GM18511 (cell line): ENCODE measurements around the gene BACE1-AS.

Experiments used
- ATAC-seq: cut with Tn5 transposase; IDR thresholded peaks from one replicate; pipeline ENCODE4 v1.9.1; 2021; ENCODE audit warnings: mild to moderate bottlenecking, moderate library complexity; ENCODE audit not compliant: unreplicated experiment

Gene BACE1-AS

DNA sequence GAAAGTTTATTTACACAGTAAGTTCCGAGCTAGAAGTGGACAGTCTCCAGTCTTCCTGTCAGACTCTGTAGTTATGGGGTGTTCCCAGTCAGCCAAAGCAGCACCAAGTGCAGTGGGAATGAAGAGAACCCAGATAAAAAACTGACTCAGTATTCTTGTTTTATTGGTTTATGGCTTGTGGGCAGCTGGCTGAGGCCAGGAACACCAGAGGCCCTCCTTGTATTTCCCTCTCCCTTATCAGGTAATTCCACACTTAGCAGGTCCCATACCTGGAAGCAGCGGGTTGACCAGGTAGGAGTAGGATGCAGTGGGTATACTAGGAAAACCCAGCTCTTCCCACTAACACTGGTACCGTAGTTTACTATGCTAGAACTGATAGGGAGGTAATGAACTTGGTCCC lies 3.5 kb upstream of the BACE1-AS start:
- ATAC-seq = no peak

DNA sequence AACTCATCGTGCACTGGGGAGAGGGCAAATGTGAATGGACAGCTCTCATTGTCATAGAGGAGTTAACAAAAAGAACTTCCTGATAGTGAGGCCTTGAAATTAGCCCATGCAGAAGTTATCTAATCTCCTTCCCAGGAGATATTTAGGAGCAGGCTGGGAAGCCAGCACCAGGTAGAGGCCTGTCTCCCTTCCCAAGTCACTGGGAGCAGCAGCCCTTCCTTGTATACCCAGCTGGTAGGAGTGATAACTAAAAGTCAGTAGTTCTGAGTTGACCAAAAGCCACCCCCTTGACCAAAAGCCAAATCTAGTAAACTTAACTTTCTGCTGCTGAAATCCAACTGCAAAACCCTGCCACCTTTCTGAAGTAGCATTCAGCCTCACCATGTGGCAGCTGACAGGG lies 1.4 kb upstream of the BACE1-AS start:
- ATAC-seq = no peak

DNA sequence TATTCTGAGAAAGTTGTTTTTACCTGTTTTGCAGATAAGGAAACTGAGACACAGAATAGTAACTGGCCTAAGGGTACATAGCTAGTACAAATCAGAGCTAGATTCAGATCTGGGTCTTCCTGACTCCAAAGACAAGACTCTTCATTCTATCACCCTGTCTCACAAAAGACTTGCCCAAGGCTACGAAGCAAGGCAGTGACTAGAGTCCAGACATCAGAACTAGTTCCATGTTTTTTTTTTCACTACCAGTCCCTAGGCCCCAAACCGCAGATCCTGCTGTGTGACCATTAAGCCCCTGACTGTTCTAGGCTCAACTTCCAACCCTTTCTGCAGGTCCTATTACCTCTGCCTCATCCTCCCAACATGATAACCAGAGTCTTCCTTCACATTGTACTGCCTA lies 1.5 kb downstream of the BACE1-AS start:
- ATAC-seq = no peak

DNA sequence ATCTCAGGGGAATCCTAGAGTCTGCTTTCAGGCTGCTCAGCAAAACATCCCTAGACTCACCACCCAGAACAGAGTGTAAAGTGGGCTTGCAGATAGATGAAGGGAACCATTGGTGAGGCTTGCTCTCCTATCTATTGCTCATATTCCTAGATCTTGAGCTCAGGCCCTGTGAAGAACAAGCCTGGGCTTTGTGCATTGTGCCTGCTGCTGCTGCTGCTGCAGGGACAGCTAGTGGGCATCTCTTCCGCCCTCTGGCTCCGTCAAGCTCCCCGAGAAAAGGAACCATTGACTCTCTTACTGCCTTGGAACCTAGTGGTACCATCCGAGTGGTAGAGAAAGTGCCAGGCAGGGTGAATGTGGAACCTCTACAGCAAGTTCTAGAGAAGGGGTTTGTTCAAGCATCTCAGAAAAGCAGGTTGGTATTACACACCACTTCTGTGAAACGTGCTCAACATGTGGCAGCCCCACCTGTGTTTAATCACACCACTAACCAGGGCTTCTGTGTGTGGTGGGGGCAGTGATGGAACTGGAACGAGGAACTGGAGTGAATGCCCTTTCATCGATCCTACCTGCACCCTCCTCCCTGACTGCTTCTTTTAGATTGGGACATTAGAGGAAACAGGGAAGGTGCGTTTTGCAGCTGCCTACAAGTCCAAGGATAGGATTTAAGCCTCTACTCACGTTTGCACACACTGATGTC lies 4.4 kb downstream of the BACE1-AS start:
- ATAC-seq = no peak

DNA sequence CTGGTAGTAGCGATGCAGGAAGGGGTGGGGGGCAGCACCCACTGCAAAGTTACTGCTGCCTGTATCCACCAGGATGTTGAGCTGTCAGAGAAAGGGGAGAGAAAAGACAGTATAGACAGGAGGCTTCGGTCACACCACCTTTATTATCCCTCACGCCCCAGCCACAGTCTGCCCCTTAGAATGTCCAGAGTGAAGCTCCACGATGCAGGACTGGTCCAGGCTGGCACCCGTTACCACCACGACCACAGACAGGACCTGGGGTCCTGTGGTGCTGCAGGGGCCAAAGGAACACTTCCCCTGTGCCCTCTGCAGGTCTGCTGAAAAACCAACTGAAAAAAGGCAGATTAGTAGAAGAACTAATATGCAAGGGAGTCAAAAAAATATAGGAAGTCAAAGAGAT lies 5.7 kb downstream of the BACE1-AS start:
- ATAC-seq = no peak

DNA sequence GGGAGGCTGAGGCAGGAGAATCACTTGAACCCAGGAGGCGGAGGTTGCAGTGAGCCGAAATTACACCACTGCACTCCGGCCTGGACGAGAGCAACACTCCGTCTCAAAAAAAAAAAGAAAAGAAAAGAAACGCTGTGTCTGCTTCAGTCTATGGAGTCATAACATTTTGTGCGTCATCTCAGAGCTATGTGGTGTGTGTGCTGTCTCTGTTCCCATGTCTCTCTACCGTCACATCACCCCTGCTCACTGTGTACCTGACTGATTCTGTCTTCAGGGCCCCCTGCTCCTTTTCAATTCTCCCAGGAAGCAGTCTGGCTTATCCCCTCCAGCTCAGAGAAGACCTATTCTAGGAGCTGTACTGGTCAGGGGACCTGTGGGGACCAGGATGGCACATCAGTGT lies 7.0 kb downstream of the BACE1-AS start:
- ATAC-seq = no peak

DNA sequence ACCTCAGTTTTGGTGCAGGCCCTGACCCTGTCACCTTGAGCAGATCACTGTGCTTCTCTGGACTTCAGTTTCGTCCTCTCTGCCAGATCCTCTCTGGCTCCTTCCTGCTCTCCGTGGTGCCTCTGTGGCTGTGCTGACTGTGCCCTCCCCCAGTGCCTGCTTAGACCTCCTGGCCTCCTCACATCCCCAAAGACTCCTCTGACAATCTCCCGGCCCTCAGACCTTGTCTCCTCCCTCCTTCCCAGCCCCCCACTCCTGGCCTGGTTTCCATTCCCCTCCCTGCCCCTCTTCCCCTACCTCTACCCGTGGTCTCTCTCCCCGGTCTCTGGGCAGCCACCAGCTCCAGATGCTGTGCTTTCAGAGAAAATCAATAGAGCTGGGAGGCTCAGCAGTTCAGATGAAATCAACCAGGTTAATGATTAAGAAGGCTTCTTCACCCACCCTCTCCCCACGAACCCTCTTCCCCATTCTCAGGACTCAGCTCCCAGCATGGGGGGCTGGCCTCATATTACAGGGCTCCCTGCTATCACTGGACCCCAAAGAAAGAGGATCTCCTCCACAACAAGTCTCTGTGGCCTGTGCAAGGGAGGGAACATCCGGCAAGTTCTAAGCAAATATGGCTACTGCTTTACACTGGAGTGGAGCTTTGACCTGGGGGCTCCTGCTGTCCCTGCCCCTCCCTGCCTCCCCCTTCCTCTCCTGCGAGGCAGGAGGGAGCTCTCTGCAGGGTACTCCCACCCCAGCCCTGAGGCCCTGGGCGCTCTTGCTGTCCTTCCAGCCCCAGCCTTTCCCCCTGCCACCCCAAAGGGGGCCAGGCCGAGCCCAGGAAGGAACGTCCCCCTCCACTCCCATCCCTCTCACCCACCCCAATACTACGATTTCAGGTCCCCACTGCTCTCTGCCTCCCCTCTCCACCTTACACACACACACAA lies 8.5 kb downstream of the BACE1-AS start:
- no peak for ATAC-seq

DNA sequence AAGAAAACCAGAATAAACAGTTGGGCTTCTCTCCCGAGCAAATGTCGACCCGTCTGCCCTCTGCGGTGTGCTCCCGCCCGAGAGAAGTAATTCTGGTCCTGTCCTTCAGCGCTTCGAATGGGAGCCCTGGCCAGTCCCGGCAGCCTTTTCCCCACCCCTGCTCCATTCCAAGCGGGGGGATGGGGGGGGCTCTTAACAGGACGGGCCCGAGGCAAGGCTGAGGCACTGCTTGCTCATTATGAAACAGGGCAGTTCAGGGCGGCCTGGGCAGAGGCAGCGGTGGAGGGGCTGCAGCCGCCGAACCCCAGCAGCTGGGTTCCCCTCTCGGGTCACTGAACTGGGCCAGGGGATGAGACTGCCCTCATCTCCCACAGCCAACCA lies 9.1 kb downstream of the BACE1-AS start:
- ATAC-seq = no peak

DNA sequence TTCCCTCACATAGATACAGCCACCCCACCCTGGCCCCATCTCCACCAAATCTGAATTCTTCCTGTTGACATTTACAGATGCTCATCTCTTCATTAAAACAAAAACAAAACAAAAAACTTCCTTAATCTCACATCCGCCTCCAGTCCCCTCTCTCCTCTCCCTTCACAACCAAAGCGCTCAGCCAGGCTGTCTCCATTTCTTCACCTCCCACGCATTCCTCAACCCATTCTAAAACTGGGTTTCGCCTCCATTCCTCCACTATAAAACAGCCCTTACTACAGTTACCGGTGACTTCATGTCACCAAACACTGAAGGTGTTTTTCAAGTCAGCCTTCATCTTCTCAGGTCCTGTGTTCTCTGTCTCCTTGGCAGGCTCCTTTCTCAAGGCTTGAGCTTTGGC lies 9.6 kb downstream of the BACE1-AS start:
- ATAC-seq = no peak

DNA sequence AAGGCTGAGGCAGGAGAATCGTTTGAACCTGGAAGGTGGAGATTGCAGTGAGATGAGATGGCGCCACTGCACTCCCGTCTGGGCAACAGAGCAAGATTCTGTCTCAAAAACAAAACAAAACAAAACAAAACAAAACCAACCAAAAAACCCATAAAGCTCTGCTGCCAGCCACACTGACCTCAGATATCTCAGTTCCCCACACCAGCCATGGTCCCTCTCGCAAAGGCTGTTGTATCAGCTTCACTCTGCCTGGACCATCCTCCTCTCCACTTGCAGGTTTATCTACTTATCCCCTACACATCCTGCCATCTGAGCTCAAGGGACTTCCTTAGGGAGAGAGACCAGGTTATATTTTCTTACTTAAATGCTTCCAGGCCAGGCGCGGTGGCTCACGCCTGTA lies 11.1 kb downstream of the BACE1-AS start:
- ATAC-seq = no peak

DNA sequence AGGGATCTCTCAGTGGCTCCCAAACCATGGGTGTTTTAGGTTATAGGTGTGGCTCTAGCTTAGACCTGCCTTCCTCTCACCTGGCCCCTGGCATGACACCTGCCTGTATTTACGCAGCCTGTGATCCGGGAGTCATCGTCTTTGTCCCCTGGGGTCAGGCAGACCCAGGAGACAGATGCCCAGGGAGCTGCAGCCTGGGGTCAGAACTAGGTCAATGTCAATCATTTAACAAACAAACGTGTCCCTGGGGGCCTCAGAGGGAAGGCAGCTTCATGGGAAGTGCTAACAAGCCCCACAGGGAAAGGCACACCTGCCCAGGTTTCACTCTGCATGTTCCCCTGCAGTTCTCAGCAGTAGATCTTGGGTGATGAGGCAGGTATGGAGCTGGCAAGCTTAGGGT lies 12.0 kb downstream of the BACE1-AS start:
- no peak for ATAC-seq

DNA sequence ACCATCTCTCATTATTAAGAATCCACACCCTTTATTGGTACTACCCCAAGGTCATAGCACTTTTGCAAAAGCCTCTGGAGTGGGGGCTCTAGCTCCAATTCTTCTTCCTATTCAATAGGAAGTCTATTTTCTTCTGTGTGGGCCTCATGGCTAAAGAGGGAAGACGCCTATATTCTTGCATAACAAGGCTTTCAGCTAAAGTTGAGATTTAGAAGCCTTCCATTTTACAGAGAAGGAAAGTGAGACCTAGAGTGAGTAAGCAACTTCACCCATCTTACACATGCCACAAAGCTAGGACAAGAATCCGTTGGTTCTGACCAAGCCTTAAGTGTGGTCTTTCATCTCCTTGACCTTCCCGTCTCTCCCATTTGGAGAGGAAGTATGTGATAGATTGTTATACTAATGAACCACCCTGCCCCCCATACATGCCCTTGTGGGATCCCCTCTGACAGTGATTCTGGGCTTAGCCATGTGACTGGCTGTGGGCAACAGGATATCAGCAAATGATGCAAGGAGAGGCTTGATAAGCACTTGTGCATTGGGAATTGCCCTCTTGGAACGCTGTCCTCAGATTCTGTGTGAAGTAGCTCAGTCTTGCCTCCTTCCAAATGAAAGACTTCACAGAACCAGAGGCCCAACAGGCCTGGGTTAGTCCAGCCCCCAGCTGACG lies 12.6 kb downstream of the BACE1-AS start:
- ATAC-seq = no peak

DNA sequence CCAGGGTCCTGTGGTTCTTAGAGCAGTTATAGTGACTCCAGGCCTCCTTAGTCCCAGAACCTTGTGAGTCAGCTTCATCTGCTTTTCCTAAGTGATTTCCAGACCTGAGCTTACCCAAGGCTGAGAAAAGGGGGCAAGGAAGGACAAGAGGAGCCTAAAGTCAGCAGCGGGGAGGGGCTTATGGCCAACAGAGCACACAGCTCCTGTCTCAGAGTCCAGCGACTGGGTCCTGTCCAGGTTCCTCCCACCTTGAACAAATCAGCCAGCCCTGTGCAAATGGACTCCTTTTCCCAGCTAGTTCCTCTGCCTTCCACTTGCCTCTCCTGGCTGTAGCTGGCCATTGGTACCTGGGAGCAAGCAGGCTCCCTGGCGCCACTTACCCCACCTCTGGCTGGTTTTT lies 14.0 kb downstream of the BACE1-AS start:
- ATAC-seq = no peak

DNA sequence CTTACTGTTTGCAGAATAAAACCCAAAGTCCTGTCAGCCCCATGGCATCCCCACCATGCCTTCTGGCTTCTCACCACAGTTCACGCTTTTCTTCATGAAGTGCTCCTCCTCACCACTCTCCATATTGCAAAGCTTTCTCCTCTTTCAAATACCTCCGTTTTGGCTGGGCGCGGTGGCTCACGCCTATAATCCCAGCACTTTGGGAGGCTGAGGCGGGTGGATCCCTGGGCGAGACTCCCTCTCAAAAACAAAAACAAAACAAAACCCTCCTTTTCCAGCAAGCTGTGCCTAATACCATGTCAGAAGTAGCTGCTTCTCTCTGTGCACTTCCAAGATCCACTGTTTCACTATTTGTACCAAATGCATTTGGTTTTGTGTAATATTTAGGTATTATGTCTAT lies 18.2 kb downstream of the BACE1-AS start:
- ATAC-seq = no peak

DNA sequence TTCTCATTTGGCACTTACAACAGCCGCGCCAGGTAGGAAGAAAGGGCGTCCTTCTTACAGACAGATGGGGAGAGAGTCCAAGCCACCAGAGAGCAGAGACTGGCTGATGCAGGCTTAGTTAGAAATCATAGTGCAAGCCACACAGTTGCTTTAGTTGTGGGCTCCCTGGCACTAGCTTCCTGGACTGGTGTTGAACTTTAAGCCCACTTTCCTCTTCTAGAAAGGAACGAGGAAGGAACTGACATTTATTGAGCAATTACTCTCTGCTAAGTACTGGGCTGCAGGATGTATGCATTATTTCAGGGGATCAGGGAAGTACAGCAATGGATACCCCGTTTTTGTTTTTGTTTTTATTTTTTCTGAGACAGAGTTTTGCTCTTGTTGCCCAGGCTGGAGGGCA lies 21.9 kb downstream of the BACE1-AS start:
- no peak for ATAC-seq

DNA sequence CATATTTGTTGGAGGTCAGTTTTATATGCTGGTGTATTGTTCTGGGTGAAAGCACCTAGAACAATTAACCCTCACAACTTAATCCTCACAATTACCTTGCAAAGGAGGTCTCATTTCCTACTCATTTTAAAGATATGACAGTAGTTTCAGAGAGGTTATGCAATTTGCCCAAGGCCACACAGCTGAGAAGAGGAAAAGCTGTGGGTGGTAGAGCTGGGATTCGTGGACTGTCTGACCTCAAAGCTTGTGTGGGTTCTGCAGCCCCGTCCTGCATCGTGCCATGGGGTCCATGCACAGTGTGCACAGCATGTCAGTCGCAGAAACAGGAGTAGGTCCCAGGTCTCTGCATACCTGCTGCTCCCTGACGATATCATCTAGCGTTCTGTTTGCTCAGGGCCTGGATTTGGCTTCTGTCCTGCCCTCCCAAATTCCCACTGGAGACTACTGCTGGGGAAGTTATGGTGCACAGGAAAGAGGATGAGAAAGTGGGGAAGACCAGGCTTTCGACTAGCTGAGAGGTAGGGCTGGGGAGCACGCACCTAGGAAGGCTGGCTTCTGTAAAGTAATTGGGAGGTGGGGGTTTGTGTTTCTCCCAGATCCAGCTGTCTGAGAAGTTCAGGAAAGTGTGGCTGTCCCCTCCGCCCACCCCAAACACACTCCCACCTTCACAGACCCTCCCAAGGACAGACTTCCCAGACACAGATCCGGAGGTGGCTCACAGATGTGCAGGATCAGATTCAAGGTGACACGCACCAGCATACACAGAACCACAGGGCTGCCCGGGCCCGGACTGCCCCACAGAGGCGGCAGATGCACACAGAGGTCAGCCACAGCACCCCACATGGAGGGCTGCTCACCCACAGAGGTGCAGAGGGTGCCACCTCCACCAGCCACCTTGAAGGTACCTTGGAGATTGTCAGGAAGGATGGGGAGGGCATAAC lies 23.0 kb downstream of the BACE1-AS start:
- no peak for ATAC-seq

DNA sequence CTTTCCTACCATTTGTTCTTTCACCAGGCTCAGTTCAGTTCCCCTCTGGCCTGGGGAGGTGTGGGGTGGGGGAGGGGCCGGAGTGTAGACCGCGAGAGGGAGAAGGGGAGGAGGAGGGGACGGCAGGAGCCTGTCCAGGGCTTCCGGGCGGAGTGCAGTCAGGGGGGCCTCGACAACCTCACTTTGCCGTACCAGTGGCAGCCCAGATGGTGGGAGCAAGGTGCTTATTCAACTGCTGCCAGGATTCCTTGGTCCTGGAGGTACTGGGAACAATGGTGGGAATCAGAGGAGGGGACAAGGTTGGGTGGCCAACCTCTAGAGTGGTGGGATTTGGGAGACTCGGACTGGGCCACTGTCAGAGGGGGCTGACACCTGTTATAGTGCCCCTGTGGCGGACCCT lies 23.7 kb downstream of the BACE1-AS start:
- ATAC-seq = no peak

DNA sequence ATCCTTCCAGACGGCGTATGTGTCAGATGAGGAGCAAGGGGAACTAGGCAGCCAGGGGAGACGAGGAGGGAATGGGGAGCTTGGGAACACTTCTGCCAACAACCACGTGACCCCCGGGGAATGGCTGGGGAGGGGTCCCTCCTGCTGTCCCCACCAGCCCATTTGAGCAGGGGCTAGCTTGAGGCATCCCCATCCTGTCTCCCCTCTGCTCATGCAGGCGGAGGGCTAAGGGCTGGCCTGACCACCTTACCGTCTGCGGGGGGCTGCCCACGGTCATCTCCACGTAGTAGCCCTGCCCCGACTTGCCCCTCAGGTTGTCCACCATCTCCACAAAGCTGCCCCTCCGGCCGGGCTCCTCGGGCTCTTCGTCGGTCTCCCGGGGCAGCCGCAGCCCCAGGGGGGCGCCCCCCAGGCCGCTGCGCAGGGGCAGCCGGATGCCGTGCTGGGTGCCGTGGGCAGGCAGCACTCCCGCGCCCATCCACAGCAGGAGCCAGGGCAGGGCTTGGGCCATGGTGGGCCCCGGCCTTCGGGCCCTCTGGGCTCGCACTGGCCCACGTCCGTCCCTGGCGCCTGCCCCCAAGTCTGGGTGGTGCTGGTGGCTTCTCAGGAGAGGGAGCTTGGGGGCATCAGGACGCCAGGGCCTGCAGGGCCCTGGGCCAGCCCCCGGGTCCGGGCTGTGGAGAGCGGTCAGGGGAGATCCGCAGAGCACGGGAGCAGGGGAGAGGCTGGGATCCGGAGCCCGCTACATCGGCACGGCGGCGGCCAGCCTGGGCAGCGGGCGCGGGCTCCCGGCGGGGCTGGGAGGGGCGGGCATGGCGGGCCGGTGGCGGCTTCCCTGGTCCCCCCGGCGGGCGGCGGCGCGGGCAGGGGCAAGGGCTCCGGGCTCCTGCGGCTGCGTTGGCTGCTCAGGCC lies 24.4 kb downstream of the BACE1-AS start:
- peak; percentile 45 for ATAC-seq

DNA sequence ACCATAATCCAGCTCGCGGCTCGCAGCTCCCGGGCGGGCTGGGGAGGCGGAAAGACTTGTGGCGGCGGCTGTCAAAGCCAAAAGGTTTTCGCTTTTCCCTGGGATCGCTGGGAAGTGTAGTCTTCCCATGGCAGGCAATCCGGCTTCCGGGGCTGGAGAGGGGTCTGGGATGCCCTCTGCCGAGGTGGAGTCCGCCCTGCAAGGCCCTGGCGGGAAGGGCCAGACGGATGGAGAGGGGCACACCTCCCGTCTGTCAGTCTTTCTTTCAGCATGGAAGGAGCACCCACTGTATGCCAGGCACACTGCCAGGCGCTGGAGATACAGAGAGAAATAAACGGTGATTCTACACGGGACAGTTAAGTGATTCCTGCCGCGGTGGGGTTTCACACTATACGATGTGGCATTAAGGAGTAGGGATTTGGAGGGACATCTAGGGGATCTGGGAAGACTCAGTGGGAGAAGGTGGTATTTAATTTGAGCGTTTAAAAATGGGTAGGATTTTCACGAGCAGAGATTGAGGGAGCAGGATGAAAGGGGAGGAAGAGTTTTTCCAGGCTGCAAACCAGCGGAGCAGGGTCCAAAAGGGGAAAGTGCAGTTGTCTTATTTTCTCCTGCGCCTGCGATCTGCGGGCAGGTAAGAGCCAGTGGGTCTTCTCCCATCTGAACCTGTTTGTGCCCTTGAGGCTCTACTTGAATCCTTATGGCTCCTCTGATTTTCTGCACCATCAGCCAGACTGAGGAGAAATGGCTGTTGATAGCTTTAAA lies 25.2 kb downstream of the BACE1-AS start, which contains the start of gene BACE1:
BACE1 (minus strand) TSS at position 60 of the 765 bp plus-strand sequence. CDS start 461 bp downstream, outside the sequence.
- ATAC-seq = peak; percentile 28
